Lower lobe of right lung (tissue), 2 donors: ENCODE results near the gene HADH. TPM values are rescaled to one million over a fixed set of nuclear protein-coding genes. Genes with fewer than 3 reads are reported as not detected.

Source experiments
- ATAC-seq, 2 donors: fragments of 200-7000 bp; cut with Tn5 transposase; one replicate each; pipeline ENCODE4 v1.9.1; 2020 to 2022; ENCODE audit warnings: mild to moderate bottlenecking in 2 of 2, moderate library complexity in 2 of 2
- DNase-seq: peaks from one replicate; pipeline ENCODE4 v3.0.0-alpha.2; 2020
- H3K27ac ChIP-seq: fragments of 200-600 bp; one replicate; pipeline ENCODE4 v1.8.0; 2022
- H3K27me3 ChIP-seq: fragments of 200-600 bp; one replicate; pipeline ENCODE4 v1.8.0; 2022; ENCODE audit warnings: low read depth
- H3K36me3 ChIP-seq: fragments of 200-600 bp; one replicate; pipeline ENCODE4 v1.8.0; 2022; ENCODE audit warnings: mild to moderate bottlenecking
- H3K4me1 ChIP-seq: fragments of 200-600 bp; one replicate; pipeline ENCODE4 v1.8.0; 2022
- H3K4me3 ChIP-seq: fragments of 200-600 bp; one replicate; pipeline ENCODE4 v1.8.0; 2022; ENCODE audit warnings: mild to moderate bottlenecking
- H3K9me3 ChIP-seq: fragments of 200-600 bp; one replicate; pipeline ENCODE4 v1.8.0; 2022
- intact Hi-C: fragments of 100-400 bp; cut with DNase I; formaldehyde crosslinking; loops from one replicate; pipeline ENCODE4 v1.11.0; 2022
- long read RNA-seq: library from polyadenylated mRNA; unstranded; transcript quantifications from one replicate; pipeline ENCODE4 v2.0.0, GENCODE V29; 2021
- total RNA-seq: library from RNA; stranded (reverse); fragmentation: NEBNext Ultra II Directional; extraction: Animal tissue kit (Norgen Biotek cat#: 25700); gene quantifications from one replicate; pipeline ENCODE4 v1.2.1, GENCODE V29; 2021
- TF ChIP-seq, protein P1 (sequence below): fragments of 200-600 bp; IDR thresholded peaks from one replicate; pipeline ENCODE4 v1.8.0; 2022; ENCODE audit warnings: antibody characterized with exemption, mild to moderate bottlenecking
- donor health status: DM: no; HTN: yes; CAD: no; lungs with severe emphysema.

Gene HADH
- total RNA-seq = 48.2 TPM
- long read RNA-seq, full-length matches to known transcripts = 63 of 69 reads
- long read RNA-seq, partial matches to known transcripts = 5 of 69 reads
- long read RNA-seq, other reads (novel, unspliced or antisense) = 1 of 69 reads

DNA sequence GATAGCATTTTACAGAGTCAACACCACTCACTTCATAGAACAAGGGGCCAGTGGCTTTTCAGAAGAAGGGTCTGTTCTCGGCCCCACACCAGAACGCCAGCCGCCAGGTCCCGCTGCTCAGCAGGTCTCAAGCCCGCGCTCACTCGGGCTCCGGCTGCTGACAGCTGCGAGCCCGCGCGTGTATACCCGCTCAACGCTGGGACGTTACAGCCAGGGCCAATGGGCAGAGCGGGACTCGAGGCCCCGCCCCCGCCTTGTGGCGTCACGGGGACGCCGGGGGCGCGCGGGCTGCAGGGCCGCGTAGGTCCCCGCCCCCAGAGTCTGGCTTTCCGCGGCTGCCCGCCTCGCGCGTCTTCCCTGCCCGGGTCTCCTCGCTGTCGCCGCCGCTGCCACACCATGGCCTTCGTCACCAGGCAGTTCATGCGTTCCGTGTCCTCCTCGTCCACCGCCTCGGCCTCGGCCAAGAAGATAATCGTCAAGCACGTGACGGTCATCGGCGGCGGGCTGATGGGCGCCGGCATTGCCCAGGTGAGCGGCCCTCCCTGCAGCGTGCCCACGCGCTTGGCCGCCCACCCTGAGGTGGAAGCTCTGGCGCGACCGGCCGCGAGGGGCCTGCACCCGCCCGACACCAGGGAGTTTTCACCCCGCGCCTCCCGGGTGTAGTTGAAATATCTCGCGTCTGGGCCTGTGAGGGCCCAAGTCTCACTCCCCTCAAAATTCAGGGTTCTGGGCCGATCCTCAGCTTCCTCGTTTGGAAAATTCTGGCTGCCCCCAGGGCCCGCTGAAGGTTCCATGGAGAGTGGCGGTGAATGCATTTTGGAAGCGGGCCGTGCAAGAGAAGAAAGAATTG, at the start of gene HADH:
HADH (plus strand) TSS at position 353 of the 850 bp plus-strand sequence; CDS start at position 397, 44 bp downstream.
- Histone ChIP-seq H3K4me1 (peaks cover 54% of the 10 kb centered on the region), H3K27me3 (no peaks in the 10 kb centered on the region), H3K27ac (peak within 1 kb of the TSS; percentile 88), H3K9me3 (no peaks in the 10 kb centered on the region), H3K36me3 (no peaks in the 10 kb centered on the region), H3K4me3 (peak within 1 kb of the TSS; percentile 84)
- intact Hi-C loops = no loop called here
- DNase-seq (peak; percentile 96), ATAC-seq (peak; percentile 100)
- TF ChIP-seq, protein P1, sequence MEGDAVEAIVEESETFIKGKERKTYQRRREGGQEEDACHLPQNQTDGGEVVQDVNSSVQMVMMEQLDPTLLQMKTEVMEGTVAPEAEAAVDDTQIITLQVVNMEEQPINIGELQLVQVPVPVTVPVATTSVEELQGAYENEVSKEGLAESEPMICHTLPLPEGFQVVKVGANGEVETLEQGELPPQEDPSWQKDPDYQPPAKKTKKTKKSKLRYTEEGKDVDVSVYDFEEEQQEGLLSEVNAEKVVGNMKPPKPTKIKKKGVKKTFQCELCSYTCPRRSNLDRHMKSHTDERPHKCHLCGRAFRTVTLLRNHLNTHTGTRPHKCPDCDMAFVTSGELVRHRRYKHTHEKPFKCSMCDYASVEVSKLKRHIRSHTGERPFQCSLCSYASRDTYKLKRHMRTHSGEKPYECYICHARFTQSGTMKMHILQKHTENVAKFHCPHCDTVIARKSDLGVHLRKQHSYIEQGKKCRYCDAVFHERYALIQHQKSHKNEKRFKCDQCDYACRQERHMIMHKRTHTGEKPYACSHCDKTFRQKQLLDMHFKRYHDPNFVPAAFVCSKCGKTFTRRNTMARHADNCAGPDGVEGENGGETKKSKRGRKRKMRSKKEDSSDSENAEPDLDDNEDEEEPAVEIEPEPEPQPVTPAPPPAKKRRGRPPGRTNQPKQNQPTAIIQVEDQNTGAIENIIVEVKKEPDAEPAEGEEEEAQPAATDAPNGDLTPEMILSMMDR = no peak

DNA sequence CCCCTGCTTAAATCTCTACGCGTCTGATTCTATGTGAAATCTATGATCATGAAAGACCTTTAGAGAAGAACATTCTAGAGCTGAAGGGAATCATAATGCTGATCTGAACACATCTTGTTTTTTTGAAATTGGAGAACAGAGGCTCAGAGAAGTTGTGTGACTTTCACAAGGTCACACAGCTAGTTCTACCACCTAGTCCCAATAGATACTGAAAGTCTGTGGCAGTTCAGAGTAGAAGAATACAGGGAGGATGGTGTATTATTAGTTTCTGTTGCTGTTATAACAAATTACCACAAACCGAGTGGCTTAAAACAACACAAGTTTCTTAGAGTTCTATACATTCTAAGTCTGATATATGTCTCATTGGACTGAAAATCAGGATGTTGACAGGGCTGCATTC, 43.9 kb upstream of the HADH start:
- no peaks in the 10 kb centered on the region for H3K9me3 ChIP-seq
- H3K27me3 ChIP-seq = no peaks in the 10 kb centered on the region
- TF ChIP-seq, protein P1 = no peak
- ATAC-seq = no peak
- peaks cover 21% of the 10 kb centered on the region for H3K36me3 ChIP-seq
- no peak overlapping the region for H3K4me3 ChIP-seq
- DNase-seq = no peak
- H3K4me1 ChIP-seq = no peaks in the 10 kb centered on the region
- intact Hi-C loops = no loop called here
- no peak overlapping the region for H3K27ac ChIP-seq

DNA sequence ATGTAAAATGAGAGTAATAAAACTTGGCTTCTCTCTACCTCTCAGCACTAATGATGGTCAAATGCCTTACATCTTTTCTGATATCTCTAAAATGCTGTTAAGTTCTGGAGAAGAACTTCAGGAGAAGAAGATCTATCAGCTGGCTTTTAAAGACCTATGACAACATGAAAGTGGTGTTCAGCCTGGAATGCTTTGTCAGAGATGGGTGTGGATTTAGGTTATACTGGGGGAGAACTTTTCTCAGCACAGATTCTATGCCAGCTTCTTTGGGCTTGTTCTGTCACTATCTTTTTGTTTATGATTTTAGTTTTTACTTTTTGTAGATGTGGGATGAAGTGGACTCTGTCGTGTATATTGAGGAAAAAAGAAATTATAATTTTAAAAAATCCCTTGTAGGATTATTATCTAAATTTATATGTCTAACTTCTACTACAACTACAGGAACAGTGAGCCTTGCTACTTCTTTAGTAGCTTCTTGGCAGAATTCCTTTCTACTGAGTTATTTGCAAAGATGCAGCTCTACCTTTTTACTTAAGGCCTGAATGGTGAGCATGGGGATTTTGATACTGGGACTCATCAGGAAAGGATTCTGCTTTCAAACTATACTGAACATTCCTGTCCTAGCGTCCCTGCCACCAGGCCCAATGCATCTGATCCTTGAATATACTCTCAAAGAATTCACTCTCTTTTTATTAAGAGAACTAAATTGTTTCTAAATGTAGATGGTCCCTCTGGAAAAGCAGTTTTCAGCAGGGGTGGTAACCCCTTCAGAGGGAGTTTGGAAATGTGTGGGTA, 38.7 kb upstream of the HADH start:
- intact Hi-C loops = no loop called here
- Histone ChIP-seq H3K4me3 (no peak overlapping the region), H3K27me3 (no peaks in the 10 kb centered on the region), H3K36me3 (peaks cover 21% of the 10 kb centered on the region), H3K4me1 (no peaks in the 10 kb centered on the region), H3K27ac (no peak overlapping the region), H3K9me3 (no peaks in the 10 kb centered on the region)
- no peak for DNase-seq
- TF ChIP-seq, protein P1 = no peak
- no peak for ATAC-seq

DNA sequence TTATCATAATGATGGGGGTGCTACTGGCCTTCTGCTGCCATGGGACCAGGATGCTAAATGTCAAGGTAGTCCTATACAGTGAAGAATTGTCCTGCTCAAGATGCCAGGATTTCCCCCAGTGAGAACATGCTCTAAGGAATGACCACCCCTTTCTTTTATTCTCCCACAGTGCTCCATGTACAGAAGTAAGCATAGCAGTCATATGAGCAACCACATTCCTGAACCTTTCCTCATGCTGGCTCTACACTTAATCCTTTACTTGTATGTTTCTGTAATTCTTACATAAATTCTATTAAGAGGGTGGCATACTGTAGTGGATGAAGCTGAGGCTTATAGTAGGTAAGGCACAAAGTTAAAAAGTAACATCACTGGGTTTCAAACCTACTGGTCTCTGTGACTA, 38.1 kb upstream of the HADH start:
- ATAC-seq = no peak

DNA sequence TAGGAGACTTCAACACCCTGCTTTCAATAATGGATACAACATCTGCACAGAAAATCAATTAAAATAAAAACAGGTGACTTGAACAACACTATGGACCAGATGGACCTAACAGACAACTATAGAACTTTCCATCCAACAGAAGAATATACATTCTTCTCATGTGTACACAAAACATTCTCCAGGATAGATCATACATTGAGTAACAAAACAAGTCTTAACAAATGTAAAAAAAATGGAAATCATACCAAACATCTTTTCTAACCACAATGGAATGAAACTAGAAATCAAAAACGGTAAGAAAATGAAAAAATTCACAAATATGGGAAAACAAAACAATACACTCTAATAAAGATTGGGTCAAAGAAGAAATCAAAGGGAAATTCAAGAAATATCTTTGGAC, 33.7 kb upstream of the HADH start:
- TF ChIP-seq, protein P1 = no peak
- no peaks in the 10 kb centered on the region for H3K4me1 ChIP-seq
- H3K4me3 ChIP-seq = no peak overlapping the region
- DNase-seq = no peak
- intact Hi-C loops = no loop called here
- no peaks in the 10 kb centered on the region for H3K27me3 ChIP-seq
- H3K27ac ChIP-seq = no peak overlapping the region
- peaks cover 4% of the 10 kb centered on the region for H3K9me3 ChIP-seq
- ATAC-seq = no peak
- H3K36me3 ChIP-seq = peaks cover 4% of the 10 kb centered on the region

More for the DNA sequence above, 38.1 kb upstream of the HADH start:
- Histone ChIP-seq H3K27ac (no peak overlapping the region), H3K36me3 (peaks cover 21% of the 10 kb centered on the region), H3K4me1 (no peaks in the 10 kb centered on the region), H3K4me3 (no peak overlapping the region), H3K27me3 (no peaks in the 10 kb centered on the region), H3K9me3 (no peaks in the 10 kb centered on the region)
- TF ChIP-seq, protein P1 = no peak
- DNase-seq = no peak
- intact Hi-C loops = no loop called here
